Suprapubic skin (tissue), 4 donors: Measurements from ENCODE around the gene RHOD. TPM values are rescaled to one million over a fixed set of nuclear protein-coding genes. Genes with fewer than 3 reads are reported as not detected.

Experiments used
- DNase-seq, 2 donors: peaks; one replicate each; pipeline ENCODE4 v3.0.0-alpha.2; 2019; ENCODE audit warnings: low spot score in 2 of 2
- H3K27ac ChIP-seq: fragments of 200-600 bp; sonication (generic); one replicate; pipeline ENCODE4 v1.5.1; 2019
- H3K27me3 ChIP-seq: fragments of 200-600 bp; sonication (generic); one replicate; pipeline ENCODE4 v1.5.1; 2019
- H3K36me3 ChIP-seq: fragments of 200-600 bp; sonication (generic); one replicate; pipeline ENCODE4 v1.5.1; 2019
- H3K4me1 ChIP-seq: fragments of 200-600 bp; sonication (generic); one replicate; pipeline ENCODE4 v1.5.1; 2019
- H3K4me3 ChIP-seq: fragments of 200-600 bp; sonication (generic); one replicate; pipeline ENCODE4 v1.5.1; 2019; ENCODE audit warnings: mild to moderate bottlenecking
- H3K9me3 ChIP-seq: fragments of 200-600 bp; sonication (generic); one replicate; pipeline ENCODE4 v1.5.1; 2019
- EP300 ChIP-seq: sonication (generic); formaldehyde crosslinking; IDR thresholded peaks from one replicate; pipeline ENCODE4 v1.6.1; 2017; ENCODE audit warnings: antibody characterized with exemption
- POLR2A ChIP-seq, 2 donors: fragments of 450-650 bp; IDR thresholded peaks; one replicate each; pipeline ENCODE4 v1.6.1; 2017; ENCODE audit warnings: antibody characterized with exemption in 2 of 2, mild to moderate bottlenecking in 2 of 2, moderate library complexity in 2 of 2
- POLR2AphosphoS5 ChIP-seq, 3 donors: sonication (generic); formaldehyde crosslinking; IDR thresholded peaks; one replicate each; pipeline ENCODE4 v1.6.1; 2017; ENCODE audit warnings: antibody characterized with exemption in 3 of 3
- WGBS: methylation state at CpG from one replicate; pipeline ENCODE4 v1.1.5; 2018; 5-methylcytosine and 5-hydroxymethylcytosine counted together
- total RNA-seq, 4 donors: library from RNA; depleted of rRNA; stranded (reverse); fragments of >200 nt; gene quantifications; one replicate each; pipeline ENCODE4 v1.1.0, GENCODE V29; 2016
- TF ChIP-seq, protein P1 (sequence below), 2 donors: fragments of 200-600 bp in 1 of 2; fragments of 450-650 bp in 1 of 2; sonication (generic) in 1 of 2; IDR thresholded peaks; one replicate each; pipeline ENCODE4 v1.5.1; 2016 to 2019; ENCODE audit warnings: antibody characterized with exemption in 2 of 2, mild to moderate bottlenecking in 1 of 2, moderate library complexity in 1 of 2

Gene RHOD
- total RNA-seq, 4 donors from 2014 or later = 25.1 to 95.5 (median 65.9) TPM

DNA sequence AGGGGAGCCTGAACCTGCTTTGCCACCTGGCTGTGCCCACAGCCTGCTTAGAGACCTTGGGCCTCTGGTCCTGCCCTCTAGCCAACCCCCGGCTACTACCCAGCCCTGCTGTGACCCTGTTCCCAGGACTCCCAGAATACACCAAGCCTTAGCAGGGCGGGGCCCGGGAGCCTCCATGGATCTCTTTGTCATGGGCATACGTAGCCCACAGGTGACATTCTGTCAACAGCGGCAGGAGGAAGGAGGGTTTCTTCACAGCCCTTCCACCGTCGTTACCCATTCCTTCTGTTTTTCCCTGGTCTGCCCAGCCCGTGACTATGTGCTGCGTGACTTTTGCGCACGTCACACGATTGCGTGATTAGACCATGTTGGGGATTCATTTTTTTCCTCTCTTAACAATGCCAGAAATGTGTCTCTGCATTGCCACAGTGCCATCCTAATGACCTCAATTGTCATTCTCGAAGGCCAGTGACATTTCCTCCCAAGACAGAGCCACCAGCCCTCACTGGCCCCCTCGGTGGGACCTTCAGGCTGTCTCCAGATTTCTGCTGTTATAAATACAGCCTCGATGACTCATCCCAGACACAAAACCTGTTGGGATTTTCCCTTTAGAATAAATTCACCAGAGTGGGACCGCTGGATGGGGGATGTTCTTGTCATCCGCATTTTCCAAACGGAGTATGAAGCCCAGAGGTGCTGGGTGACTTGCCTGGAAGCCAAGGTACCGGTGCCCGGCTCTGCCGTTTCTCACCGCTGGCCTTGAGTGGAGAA, 24.7 kb upstream of the RHOD start:
- peaks cover 50% of the 10 kb centered on the region for H3K4me1 ChIP-seq
- no peak overlapping the region for H3K27ac ChIP-seq
- H3K4me3 ChIP-seq = no peak overlapping the region
- no peaks in the 10 kb centered on the region for H3K9me3 ChIP-seq
- H3K27me3 ChIP-seq = no peaks in the 10 kb centered on the region
- DNase-seq = no peak
- no peaks in the 10 kb centered on the region for H3K36me3 ChIP-seq
- WGBS = 71% methylated on average over 23 of the region's 23 CpGs
- TF ChIP-seq POLR2A (IDR thresholded peaks at IDR 0.05) = no peak
- TF ChIP-seq, protein P1, sequence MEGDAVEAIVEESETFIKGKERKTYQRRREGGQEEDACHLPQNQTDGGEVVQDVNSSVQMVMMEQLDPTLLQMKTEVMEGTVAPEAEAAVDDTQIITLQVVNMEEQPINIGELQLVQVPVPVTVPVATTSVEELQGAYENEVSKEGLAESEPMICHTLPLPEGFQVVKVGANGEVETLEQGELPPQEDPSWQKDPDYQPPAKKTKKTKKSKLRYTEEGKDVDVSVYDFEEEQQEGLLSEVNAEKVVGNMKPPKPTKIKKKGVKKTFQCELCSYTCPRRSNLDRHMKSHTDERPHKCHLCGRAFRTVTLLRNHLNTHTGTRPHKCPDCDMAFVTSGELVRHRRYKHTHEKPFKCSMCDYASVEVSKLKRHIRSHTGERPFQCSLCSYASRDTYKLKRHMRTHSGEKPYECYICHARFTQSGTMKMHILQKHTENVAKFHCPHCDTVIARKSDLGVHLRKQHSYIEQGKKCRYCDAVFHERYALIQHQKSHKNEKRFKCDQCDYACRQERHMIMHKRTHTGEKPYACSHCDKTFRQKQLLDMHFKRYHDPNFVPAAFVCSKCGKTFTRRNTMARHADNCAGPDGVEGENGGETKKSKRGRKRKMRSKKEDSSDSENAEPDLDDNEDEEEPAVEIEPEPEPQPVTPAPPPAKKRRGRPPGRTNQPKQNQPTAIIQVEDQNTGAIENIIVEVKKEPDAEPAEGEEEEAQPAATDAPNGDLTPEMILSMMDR (IDR thresholded peaks at IDR 0.05) = no peak
- no peak for TF ChIP-seq EP300
- no peak for TF ChIP-seq POLR2AphosphoS5 (IDR thresholded peaks at IDR 0.05)

DNA sequence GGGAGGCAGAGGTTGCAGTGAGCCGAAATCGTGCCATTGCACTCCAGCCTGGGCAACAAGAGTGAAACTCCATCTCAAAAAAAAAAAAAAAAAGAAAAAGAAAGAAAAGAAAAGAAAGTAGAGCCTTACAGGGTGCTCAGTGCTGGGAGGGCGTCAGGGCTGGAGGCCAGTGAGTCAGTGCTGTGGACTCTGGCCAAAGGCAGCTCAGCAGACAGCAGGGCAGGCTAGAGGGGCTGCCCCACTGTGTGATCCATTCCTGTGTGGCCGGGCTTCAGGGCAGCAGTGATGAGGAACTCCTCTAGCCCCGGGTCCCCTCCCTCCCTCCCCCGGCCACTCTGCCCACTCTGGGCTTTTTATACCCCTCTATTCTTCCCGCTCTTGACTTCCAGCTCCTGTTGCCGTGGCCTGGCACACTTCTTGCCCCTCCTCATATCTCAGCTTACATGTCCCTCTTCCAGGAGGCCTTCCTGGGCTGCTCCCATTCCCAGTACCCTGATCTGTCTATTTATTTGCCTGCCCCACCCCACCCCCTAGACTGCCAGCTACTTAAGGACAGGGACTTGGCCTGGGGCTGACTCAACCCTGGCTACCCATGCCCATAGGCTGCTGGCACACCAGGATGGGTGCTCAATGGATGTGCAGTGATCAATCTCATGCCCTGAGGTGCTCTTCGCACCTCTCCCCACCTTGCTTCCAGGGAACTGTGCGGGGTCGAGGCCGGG, 23.7 kb upstream of the RHOD start:
- TF ChIP-seq POLR2A (IDR thresholded peaks at IDR 0.05) = no peak
- no peak for TF ChIP-seq POLR2AphosphoS5 (IDR thresholded peaks at IDR 0.05)
- no peak for TF ChIP-seq EP300
- TF ChIP-seq, protein P1 (IDR thresholded peaks at IDR 0.05) = no peak
- no peak for DNase-seq
- Histone ChIP-seq H3K27ac (no peak overlapping the region), H3K4me3 (no peak overlapping the region), H3K9me3 (no peaks in the 10 kb centered on the region), H3K4me1 (peaks cover 45% of the 10 kb centered on the region), H3K36me3 (no peaks in the 10 kb centered on the region), H3K27me3 (no peaks in the 10 kb centered on the region)
- 52% methylated on average over 11 of the region's 12 CpGs for WGBS

GRCh38 chr11:67033661-67034166, 22.9 kb upstream of the RHOD start:
- 30% methylated on average over 8 of the region's 8 CpGs for WGBS
- Histone ChIP-seq H3K9me3 (no peaks in the 10 kb centered on the region), H3K36me3 (no peaks in the 10 kb centered on the region), H3K27me3 (no peaks in the 10 kb centered on the region), H3K27ac (no peak overlapping the region), H3K4me3 (no peak overlapping the region), H3K4me1 (peaks cover 38% of the 10 kb centered on the region)
- TF ChIP-seq POLR2A (IDR thresholded peaks at IDR 0.05) = no peak
- no peak for TF ChIP-seq POLR2AphosphoS5 (IDR thresholded peaks at IDR 0.05)
- TF ChIP-seq, protein P1 (IDR thresholded peaks at IDR 0.05) = no peak
- TF ChIP-seq EP300 = no peak
- no peak for DNase-seq

GRCh38 chr11:67034350-67034749, 22.3 kb upstream of the RHOD start:
- TF ChIP-seq POLR2AphosphoS5 (IDR thresholded peaks at IDR 0.05) (no peak), EP300 (no peak)

DNA sequence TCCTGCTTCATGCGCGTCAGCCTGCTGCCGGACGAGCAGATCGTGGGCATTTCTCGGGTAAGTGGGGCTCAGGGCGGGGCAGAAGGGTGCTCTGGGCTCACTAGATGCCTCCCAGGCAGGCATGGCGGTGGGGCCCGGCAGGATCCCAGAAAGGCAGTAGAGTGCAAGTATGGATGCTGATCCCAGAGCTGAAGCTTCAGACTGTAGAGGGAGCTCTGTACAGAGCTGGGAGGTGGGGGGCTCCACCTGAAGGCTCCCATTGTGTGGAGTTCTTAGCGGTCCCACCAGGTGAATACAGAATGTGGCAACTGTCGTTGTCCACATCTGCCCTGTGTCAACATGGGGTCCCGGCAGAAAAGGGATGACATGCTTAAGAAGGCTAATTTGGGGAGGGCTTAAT, 16.5 kb upstream of the RHOD start:
- no peak overlapping the region for H3K27ac ChIP-seq
- no peaks in the 10 kb centered on the region for H3K9me3 ChIP-seq
- WGBS = 85% methylated on average over 11 of the region's 12 CpGs

More at GRCh38 chr11:67034350-67034749, 22.3 kb upstream of the RHOD start:
- Histone ChIP-seq H3K4me3 (no peak overlapping the region), H3K4me1 (peaks cover 37% of the 10 kb centered on the region), H3K27me3 (no peaks in the 10 kb centered on the region), H3K9me3 (no peaks in the 10 kb centered on the region), H3K36me3 (no peaks in the 10 kb centered on the region), H3K27ac (no peak overlapping the region)
- no peak for DNase-seq
- WGBS = 87% methylated on average over 6 of the region's 6 CpGs

More for the DNA sequence above, 16.5 kb upstream of the RHOD start:
- no peak for DNase-seq
- no peaks in the 10 kb centered on the region for H3K27me3 ChIP-seq
- H3K36me3 ChIP-seq = no peaks in the 10 kb centered on the region
- TF ChIP-seq, protein P1 (IDR thresholded peaks at IDR 0.05) = no peak
- TF ChIP-seq POLR2A (IDR thresholded peaks at IDR 0.05) (no peak), POLR2AphosphoS5 (IDR thresholded peaks at IDR 0.05) (no peak), EP300 (no peak)
- no peak overlapping the region for H3K4me3 ChIP-seq
- H3K4me1 ChIP-seq = no peaks in the 10 kb centered on the region
